ENCODE results near the gene HDDC3.
"Not testable (repeated sequence)": the region's sequence is repeated elsewhere in the genome, so short reads cannot be mapped to it uniquely, and the experiment has no call there.

HDDC3 gene

GRCh38 chr15:90907838-90908507 is 24.4 kb downstream of the HDDC3 start:
- DNase-seq, result no peak

GRCh38 chr15:90907051-90907660 is 25.2 kb downstream of the HDDC3 start:
- DNase-seq, result no peak

DNA sequence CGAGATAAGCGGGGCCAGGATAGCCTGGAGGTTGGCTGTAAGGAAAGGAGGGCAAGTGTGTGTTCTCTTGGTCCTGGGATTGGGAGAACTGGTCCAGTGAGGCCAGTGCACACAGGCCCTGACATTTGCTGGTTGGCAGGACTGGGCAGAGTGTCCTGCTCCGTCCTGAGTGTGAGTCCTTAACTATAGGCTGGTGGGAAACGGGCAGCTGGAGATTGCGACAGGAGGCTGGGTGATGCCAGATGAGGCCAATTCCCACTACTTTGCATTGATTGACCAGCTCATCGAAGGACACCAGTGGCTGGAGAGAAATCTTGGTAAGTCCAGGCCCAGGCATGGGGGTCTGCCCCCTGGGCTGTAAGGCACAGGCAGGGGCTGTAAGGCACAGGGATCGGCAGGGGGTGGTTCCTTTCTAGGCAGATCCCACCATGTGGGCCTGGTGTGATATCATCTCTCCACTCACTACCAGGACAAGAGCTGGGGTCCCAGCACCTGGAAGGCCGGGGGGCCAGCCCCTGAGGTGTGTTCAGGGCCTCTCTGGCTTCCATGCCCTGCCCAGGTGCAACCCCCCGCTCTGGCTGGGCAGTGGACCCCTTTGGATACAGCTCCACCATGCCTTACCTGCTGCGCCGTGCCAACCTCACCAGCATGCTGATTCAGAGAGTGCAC is 26.0 kb downstream of the HDDC3 start:
- no peak for DNase-seq

GRCh38 chr15:90905306-90906180 is 26.8 kb downstream of the HDDC3 start:
- DNase-seq, result no peak

DNA sequence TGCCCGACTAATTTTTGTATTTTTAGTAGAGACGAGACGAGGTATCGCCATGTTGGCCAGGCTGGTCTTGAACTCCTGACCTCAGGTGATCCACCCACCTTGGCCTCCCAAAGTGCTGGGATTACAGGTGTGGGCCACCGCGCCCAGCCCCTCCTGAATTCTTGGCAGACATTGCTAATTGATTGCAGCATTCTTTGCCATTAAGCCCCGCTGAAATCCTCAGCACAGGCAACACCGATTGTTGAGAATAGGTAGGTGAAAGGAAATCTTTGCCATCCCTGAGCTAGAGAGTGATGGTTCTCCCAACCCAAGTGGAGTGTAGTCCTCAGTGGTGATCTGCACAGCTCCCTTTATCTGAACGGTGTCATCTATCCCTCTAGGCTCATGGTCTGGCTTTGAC is 27.6 kb downstream of the HDDC3 start:
- no peak for DNase-seq

DNA sequence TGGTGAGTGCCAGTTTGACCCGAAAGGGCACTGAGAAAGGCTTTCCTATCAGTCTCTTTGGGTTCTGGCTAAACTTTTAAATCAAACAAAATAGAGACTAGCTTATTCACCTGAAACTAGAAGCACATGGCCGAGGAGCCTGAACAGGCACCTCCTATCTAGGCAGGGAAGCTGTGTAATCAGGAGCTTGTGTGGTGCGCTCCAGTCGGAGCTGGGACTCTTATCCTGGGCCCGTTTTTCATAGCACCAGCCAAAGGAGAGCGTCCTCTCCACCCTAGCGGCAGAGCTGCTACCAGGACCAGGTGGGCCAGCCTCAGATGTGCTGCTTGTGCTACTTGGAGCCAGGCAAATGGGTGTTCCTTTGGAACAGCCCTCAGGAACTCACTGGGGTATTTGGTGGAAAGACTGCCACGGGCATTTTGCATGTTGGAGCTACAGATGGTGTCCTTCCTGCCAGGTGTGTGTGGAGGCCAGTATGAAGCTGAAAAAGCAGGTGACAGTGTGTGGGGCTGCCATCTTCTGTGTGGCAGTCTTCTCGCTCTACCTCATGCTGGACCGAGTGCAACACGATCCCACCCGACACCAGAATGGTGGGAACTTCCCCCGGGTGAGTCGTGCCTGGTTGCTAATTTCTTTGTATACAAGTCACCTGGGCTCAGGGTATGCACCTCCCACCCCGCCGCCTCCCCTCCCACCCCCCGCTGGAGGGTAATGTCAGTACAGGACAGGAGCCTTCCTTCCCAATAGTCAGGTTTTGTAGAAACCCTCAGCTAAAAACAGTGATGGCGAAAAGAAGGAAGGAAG is 28.4 kb downstream of the HDDC3 start:
- DNase-seq, result no peak

GRCh38 chr15:90902840-90903732 is 29.3 kb downstream of the HDDC3 start, which contains the start of gene MAN2A2:
TSS of gene MAN2A2 (plus strand) at chr15:90903302. CDS start at chr15:90904208, 906 bp downstream.
- peak; percentile 27 to 81 (median 51) for DNase-seq

DNA sequence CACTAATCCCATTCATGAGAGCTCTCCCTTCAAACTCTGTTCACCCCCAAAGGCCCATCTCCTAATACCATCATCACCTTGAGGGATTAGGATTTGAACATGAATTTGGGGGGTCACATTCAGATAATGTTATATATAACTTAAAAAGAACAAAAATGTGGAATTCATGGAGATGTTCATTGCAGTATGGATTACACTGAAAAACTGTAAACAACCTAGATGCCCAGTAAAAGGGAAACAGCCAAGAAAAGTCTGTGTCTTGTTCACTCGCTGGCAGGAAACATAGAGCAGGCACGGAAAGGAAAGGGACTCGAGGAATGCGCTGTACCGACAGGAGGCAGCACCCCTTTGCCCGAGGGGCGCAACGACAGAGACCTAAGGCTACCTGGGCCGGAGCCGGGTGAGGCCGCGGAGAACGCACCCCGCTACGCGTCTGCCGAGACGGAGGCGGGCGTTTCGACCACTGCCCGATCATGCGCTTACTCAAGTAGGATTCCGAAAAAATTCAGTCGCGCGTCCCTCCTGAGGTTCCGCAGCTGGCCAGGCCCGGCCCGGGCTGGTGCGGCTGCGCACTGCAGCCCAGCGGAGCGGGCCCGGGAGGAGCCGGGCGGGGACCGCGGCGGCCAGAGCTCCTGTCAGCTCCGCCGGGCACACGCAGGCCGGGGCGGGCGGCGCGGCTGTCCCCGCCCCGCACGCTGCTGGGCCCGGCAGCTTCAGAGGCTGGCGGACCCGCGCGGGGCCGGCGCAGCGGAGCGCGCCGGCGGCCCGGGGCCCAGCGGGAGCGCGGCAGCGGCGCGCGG is 30.1 kb downstream of the HDDC3 start:
- DNase-seq, result peak; percentile 51 to 79 (median 61)

DNA sequence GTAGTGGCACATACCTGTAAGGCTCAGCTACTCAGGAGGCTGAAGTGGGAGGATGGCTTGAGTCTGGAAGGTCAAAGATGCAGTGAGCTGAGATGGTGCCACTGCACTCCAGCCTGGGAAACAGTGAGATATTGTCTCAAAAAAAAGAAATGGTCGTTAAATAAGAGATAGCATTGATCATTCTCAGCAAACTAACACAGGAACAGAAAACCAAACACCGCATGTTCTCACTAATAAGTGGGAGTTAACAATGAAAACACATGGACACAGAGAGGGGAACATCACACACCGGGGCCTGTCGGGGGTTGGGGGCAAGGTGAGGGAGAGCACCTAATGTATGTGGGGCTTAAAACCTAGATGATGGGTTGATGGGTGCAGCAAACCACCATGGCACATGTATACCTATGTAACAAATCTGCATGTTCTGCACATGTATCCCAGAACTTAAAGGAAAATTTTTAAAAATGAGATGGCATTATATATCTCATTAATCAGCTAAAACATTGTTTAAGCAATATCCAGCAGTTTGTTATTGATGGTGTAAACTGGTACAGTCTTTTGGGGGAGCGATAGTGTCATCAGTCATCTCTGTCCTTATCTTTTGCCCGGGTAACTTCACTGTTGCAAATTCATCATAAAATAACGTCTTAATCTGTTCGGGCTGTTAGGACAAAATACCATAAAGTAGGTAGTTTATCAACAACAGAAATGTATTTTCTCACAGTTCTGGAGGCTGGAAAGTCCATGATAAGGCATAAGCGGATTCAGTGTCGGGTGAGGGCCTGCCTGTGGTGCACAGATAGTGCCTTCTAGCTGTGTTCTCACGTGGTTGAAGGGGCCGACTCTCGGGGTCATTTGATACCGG is 30.9 kb downstream of the HDDC3 start:
- no peak for DNase-seq

DNA sequence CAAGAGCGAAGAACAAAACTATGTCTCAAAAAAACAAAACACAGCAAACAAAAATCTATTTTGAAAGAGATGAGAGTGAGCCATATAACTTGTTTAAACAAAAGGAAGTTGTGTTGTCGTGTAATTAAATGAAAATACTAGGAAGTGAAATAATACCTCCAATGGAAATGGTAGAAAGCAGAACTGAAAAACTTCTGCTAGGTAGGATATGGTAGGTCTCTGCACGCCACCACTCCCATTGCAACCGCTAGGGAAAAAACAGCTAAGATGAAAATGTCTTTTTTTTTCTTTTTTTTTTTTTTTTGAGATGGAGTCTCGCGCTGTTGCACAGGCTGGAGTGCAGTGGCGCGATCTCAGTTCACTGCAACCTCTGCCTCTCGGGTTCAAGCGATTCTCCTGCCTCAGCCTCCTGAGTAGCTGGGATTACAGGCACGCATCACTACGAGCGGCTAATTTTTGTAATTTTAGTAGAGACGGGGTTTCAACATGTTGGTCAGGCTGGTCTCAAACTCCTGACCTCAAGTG is 35.2 kb downstream of the HDDC3 start:
- not testable (repeated sequence) for DNase-seq

DNA sequence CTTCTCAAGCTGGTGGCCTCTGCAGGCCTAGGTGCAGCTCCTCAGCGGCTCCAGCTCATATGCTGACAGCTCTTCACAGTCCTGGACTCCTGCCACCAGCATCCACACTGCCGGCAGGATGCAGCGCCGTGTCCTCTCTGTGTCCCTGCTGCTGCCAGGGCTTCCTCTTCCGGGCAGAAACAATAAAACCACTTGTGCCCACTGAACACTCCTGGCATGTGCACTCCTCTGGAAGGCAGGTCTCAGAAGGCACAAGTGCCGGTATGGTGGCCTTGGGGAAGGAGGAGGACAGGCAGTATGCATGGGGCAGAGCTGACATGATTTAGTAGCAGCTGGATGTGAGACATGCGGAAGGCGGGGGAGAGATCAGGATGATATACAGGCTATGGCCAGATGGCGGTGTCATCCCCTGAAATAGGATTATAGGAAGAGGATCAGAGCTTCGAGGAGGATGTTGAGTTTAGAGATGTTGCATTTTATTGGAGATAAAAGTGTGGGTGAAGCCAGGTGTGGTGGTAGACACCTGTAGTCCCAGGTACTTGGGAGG is 36.7 kb downstream of the HDDC3 start:
- DNase-seq, result no peak

DNA sequence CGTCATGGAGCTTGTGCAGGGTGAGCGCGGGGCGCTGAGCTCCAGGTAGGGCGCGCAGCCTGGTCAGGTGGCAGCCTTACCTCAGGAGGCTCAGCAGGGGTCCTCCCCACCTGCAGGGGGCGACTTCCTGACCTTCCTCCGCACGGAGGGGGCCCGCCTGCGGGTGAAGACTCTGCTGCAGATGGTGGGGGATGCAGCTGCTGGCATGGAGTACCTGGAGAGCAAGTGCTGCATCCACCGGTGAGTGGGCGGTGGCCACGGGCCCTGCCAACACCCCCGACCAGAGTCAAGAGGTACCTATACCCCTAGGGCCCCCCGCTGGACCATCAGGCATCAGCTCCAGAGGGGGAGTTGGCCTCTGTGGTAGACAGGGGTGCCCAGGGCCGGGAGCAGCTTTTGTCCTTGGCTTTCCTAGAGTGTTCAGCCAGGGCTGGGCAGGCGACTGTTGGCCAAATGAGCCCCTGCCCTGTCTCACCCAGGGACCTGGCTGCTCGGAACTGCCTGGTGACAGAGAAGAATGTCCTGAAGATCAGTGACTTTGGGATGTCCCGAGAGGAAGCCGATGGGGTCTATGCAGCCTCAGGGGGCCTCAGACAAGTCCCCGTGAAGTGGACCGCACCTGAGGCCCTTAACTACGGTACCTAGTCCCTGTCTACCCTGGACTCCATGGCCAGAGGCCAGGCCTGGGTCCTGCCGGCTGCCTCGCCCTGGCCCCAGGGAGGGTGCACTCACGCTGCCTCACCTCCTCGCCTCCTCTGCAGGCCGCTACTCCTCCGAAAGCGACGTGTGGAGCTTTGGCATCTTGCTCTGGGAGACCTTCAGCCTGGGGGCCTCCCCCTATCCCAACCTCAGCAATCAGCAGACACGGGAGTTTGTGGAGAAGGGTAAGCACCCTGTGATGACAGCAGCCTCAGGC is 38.9 kb downstream of the HDDC3 start:
- DNase-seq, result no peak

DNA sequence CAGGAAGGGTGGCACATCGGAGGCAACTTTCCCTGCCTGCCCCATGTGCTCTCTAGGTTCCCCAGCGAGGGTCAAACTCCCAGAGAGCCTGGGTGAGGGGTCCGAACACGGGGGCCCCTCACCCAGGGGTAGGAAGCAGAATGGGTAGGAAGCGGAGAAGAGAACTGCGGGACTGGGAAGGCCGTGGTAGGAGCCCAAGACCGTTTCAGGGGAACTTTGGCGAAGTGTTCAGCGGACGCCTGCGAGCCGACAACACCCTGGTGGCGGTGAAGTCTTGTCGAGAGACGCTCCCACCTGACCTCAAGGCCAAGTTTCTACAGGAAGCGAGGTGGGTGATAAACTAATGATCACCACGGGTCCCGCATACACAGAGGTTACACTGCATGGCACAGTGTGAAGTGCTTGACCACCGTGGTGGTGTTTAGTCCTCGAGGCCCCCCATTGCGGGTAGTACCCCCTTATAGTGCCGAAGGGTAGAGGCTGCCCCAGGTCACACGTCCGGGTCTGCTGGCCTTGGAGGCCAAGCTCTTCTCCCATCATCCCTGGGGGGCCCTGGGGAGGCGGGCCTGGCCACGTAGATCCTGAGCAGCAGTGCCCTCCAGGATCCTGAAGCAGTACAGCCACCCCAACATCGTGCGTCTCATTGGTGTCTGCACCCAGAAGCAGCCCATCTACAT is 39.7 kb downstream of the HDDC3 start:
- DNase-seq, result no peak

DNA sequence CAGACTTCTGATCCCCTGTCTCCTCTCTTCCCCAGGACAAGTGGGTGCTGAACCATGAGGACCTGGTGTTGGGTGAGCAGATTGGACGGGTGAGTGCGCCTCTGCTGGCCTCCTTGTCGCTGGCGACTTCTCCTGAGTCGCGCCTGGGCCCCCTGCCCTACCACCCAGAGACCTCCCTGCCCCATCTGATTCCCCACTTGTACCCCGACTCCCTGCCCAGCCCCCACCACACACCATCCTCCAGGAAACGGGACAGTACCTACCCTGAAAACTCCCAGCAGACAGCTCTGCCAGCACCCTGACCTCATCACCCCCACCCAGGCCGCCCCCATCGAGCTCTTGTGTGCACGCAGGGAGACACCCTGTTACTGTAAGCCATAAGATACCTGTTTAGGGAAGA is 40.3 kb downstream of the HDDC3 start:
- DNase-seq, result no peak

GRCh38 chr15:90891346-90891949 is 40.9 kb downstream of the HDDC3 start:
- DNase-seq, result no peak

- DNase-seq, result no peak
These were observed 41.5 kb downstream of the HDDC3 start for GRCh38 chr15:90890839-90891238.

All from T-helper 1 cell (primary cell).